H1 (cell line): ENCODE results near the gene SVOPL.

Experiments used
- CREB1 ChIP-seq: IDR thresholded peaks from 2 replicates; pipeline ENCODE4 v1.6.1; 2012; ENCODE audit warnings: inconsistent platforms
- EP300 ChIP-seq, 2 experiments: IDR thresholded peaks; 1 replicate in 1 of 2; 2 replicates in 1 of 2; pipeline ENCODE4 v1.6.1; 2011 to 2012; ENCODE audit warnings: low read depth in 2 of 2, low read length in 2 of 2, mild to moderate bottlenecking in 2 of 2, borderline replicate concordance in 1 of 2, inconsistent platforms in 1 of 2, moderate library complexity in 1 of 2
- EZH2 ChIP-seq: fragments of 200-600 bp; sonication (generic); IDR thresholded peaks from 2 replicates; pipeline ENCODE4 v1.7.1; 2012; ENCODE audit warnings: low read depth, mild to moderate bottlenecking, moderate library complexity, low read length, inconsistent platforms; ENCODE audit not compliant: severe bottlenecking
- JUND ChIP-seq: IDR thresholded peaks from 2 replicates; pipeline ENCODE4 v1.6.1; 2011; ENCODE audit warnings: mild to moderate bottlenecking, improper control_type of control experiment, low read length
- POLR2AphosphoS5 ChIP-seq: IDR thresholded peaks from 2 replicates; pipeline ENCODE4 v1.6.1; 2011; ENCODE audit warnings: low read depth, low read length
- POU5F1 ChIP-seq: IDR thresholded peaks from 2 replicates; pipeline ENCODE4 v1.6.1; 2011; ENCODE audit warnings: low read depth, mild to moderate bottlenecking, low read length, moderate library complexity
- RFX5 ChIP-seq: IDR thresholded peaks from 2 replicates; pipeline ENCODE4 v1.6.1; 2011; ENCODE audit warnings: low read depth, low read length, improper control_type of control experiment, borderline replicate concordance
- SRF ChIP-seq: IDR thresholded peaks from 2 replicates; pipeline ENCODE4 v1.6.1; 2011; ENCODE audit warnings: mild to moderate bottlenecking, low read depth, low read length, moderate library complexity
- TEAD4 ChIP-seq: IDR thresholded peaks from 2 replicates; pipeline ENCODE4 v1.6.1; 2012; ENCODE audit warnings: low read depth, low read length, inconsistent platforms, mixed read lengths
- TF ChIP-seq, protein P1 (sequence below): IDR thresholded peaks from 2 replicates; pipeline ENCODE4 v1.6.1; 2012; ENCODE audit warnings: low read length, inconsistent platforms
- TF ChIP-seq, protein P2 (sequence below), 3 experiments: IDR thresholded peaks; 1 replicate in 2 of 3; 2 replicates in 1 of 3; pipeline versions ENCODE4 v1.5.1 to v1.6.1; 2011; ENCODE audit warnings: low read length in 3 of 3, mild to moderate bottlenecking in 3 of 3, inconsistent platforms in 2 of 3, low read depth in 1 of 3, moderate library complexity in 1 of 3; ENCODE audit not compliant: insufficient read depth in 1 of 3; ENCODE audit errors: control extremely low read depth in 1 of 3

DNA sequence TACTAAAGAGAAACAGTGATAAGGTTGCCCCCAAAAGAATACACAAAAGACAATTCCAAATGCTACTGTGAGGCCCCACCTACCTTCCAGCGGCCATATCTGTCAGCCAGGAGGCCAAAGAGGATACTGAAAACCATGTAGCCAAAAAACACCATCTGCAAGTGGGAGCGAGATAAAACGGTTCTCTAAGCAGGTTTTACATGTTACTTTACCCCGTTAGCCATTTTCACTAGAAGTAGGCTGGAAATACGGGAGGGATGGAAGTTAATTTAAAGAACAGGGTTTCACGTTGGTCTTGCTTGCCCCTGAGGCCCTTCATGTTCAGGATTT, 38.2 kb downstream of the SVOPL start:
- TF ChIP-seq SRF = no peak
- no peak for TF ChIP-seq POLR2AphosphoS5
- TF ChIP-seq JUND = no peak
- TF ChIP-seq EZH2 = no peak
- TF ChIP-seq POU5F1 = no peak
- no peak for TF ChIP-seq CREB1
- TF ChIP-seq EP300 (IDR thresholded peaks at IDR 0.05; ENCODE audit: borderline replicate concordance in 1 of 2, low read depth in 2 of 2, low read length in 2 of 2) = no peak
- TF ChIP-seq RFX5 = no peak
- TF ChIP-seq, protein P1, sequence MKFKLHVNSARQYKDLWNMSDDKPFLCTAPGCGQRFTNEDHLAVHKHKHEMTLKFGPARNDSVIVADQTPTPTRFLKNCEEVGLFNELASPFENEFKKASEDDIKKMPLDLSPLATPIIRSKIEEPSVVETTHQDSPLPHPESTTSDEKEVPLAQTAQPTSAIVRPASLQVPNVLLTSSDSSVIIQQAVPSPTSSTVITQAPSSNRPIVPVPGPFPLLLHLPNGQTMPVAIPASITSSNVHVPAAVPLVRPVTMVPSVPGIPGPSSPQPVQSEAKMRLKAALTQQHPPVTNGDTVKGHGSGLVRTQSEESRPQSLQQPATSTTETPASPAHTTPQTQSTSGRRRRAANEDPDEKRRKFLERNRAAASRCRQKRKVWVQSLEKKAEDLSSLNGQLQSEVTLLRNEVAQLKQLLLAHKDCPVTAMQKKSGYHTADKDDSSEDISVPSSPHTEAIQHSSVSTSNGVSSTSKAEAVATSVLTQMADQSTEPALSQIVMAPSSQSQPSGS = no peak
- TF ChIP-seq, protein P2, sequence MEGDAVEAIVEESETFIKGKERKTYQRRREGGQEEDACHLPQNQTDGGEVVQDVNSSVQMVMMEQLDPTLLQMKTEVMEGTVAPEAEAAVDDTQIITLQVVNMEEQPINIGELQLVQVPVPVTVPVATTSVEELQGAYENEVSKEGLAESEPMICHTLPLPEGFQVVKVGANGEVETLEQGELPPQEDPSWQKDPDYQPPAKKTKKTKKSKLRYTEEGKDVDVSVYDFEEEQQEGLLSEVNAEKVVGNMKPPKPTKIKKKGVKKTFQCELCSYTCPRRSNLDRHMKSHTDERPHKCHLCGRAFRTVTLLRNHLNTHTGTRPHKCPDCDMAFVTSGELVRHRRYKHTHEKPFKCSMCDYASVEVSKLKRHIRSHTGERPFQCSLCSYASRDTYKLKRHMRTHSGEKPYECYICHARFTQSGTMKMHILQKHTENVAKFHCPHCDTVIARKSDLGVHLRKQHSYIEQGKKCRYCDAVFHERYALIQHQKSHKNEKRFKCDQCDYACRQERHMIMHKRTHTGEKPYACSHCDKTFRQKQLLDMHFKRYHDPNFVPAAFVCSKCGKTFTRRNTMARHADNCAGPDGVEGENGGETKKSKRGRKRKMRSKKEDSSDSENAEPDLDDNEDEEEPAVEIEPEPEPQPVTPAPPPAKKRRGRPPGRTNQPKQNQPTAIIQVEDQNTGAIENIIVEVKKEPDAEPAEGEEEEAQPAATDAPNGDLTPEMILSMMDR (IDR thresholded peaks at IDR 0.05; ENCODE audit: control extremely low read depth in 1 of 3, insufficient read depth in 1 of 3, low read depth in 1 of 3, low read length in 3 of 3) = no peak
- TF ChIP-seq TEAD4 = no peak
